Activated CD8-positive, alpha-beta memory T cell treated with anti-CD3 and anti-CD28 coated beads, Interleukin-2, amount 50 U/mL, for 24 hours (primary cell): ENCODE measurements around the gene PHOX2B.
"Not testable (repeated sequence)": the region's sequence is repeated elsewhere in the genome, so short reads cannot be mapped to it uniquely, and the experiment has no call there.

ENCODE experiments used
- DNase-seq: peaks from one replicate; pipeline ENCODE4 v3.0.0-alpha.2; 2020; ENCODE audit errors: extremely low read depth

Gene PHOX2B

DNA sequence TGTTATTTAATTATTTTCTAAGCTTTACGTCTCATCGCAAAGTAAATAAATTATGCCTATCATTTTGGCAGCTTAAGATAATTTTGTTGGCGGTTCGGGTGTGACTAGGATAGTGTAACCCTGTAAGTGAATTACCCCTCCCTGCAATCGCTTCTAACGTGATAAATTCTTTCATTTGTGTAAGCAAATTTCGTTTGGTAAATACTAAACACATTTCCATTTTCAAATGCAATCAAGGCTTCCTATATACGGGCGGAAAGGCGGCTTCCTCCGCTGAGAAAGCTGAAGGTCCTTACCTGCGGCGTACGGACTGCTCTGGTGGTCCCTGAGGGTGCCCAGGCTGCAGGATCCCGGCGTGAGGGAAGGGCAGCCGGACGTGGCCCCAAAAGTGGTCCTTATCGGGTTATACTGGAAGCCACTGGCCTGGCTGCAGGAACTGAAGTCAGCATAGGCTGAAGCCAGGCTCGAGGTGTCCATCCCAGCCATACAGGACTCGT lies 403 bp downstream of the PHOX2B start:
- no peak for DNase-seq

DNA sequence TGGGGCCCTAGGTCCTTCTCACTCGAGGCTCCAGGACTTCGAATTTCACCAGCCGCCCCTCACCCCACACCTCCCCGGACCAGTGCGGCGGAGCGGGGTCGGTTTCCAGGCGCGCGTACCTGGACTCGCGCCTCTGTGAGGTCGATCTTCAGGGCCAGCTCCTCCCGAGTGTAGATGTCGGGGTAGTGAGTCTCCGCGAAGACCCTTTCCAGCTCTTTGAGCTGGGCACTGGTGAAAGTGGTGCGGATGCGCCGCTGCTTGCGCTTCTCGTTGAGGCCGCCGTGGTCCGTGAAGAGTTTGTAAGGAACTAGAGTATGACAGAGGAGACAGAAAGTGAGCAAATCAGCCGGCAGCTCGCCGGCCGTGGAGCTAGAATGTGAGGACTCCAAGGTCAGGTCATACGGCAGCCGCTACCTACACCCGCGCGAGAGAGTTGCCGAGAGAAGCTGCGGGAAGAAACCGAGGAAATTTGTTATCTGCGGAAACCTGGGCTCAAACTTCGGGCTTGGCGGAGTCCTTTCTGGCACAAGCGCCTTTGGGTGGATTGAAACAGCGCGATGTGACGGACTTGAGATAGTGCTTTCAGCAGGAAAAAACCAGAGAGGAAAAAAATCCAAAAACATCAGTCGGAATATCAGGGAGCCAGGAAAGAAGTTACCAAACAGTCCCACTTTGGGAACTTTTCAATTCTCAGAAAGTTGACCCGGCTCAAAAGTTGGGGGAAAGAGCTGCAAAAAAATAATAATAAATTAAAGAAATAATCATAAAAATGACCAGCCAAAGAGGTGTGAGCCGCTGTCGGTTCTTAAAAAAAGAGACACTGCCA lies 1.1 kb downstream of the PHOX2B start:
- DNase-seq, result no peak

GRCh38 chr4:41746440-41747229 lies 1.9 kb downstream of the PHOX2B start:
- no peak for DNase-seq

DNA sequence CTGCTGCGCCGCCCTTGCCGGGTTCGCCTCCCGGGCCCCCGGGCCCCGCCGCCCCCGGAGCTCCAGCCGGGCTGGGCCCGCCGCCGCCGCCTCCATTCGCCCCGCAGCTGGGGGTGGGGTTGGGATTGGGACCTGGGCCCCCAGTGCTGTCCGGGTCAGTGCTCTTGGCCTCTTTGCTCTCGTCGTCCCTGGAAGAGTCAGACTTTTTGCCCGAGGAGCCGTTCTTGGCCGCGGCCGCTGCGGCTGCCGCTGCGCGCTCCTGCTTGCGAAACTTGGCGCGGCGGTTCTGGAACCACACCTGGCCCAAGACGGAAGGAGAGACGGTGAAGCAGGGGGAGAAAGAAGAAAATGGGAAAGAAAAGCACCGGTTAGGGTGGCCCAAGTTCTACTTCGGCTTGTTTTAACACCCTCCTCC lies 2.5 kb downstream of the PHOX2B start:
- no peak for DNase-seq

- no peak for DNase-seq
These were observed 3.1 kb downstream of the PHOX2B start for GRCh38 chr4:41745292-41746024.

DNA sequence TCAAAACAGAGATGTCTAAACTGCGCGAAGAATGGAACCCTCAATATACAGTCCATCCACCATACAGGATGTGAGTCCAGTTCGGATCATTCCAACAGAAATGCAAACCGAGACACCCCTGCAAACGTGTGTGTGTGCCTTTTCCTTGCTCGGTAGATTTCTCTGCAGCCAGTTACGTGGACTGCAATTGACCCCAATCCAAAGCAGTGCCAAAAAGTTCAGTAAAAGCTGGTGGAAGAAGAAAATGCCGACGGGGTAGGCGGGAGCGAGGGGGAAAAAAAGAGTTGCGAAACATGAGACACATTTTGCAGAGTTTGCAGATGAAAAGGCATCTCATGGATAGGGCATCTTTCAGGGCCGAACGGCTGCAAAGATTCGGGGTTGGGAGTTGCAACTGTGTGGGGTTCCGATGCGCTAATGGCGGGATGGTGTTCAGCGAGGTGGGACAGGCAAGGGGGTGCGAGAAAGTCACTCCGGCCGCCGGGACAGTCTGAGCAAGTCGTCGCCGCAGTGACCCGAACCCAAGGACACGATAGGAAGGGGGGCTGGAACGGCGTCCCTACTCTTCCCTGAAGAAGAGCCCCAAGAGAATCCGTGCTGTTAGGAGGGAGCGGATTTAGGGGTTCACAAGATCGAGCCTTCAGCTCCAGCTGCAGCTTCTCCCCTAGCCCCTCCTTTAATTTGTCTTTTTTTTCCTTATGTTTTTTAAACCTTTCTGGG lies 3.8 kb downstream of the PHOX2B start:
- no peak for DNase-seq

- no peak for DNase-seq
These were observed 7.2 kb downstream of the PHOX2B start for GRCh38 chr4:41741354-41741753.

DNA sequence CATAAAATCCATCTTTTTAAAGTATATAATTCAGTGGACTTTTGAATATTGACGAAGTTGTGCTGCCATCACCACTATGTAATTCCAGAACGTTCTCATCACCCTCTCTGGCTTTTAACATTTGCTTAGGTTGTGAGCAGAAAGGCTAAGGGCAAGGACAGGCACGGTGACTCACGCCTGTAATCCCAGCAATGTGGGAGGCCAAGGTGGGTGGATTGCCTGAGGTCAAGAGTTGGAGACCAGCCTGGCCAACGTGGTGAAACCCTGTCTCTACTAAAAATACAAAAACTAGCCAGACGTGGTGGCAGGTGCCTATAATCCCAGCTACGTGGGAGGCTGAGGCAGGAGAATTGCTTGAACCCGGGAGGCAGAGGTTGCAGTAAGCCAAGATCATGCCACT lies 11.0 kb downstream of the PHOX2B start:
- not testable (repeated sequence) for DNase-seq

DNA sequence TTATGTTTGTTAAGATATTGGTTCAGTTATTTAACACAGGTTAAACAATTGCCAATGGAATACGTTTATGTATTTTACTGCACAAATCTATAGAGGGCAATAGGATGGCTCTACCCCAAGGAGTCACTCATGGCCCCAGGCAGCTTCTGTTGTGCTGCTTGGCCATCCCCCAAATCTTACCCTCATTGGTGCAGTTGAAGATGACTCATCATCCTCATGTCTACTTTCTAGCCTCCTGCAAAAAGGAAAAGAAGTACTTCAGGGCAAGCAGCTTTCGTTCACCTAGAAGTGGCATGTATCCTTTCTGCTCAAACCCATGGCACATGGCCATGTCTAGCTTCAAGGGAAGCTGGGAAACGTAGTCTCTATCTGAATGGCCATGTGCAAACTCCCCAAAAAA lies 14.2 kb downstream of the PHOX2B start:
- DNase-seq, result no peak

GRCh38 chr4:41731569-41732126 lies 16.9 kb downstream of the PHOX2B start:
- no peak for DNase-seq

GRCh38 chr4:41728573-41728913 lies 20.0 kb downstream of the PHOX2B start:
- DNase-seq, result no peak

GRCh38 chr4:41727861-41728572 lies 20.5 kb downstream of the PHOX2B start:
- no peak for DNase-seq

DNA sequence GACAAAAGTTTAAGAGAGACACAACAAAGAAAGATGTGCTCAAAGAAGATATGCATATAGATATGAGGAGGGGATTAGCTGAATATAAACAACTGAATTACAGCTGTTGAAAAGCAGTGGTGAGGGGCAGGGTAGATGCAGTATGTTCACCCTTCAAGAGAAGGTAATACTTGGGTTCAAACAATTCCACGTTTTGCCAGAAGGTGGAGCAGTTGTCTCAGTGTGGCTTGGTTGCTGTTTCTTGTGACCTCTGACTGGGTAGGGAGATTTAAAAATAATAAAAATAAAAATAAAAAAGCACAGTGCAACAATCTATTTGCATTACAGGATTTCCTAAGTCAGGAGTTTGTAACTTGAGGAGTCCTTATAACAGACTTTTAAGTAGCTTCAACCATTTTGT lies 23.3 kb downstream of the PHOX2B start:
- DNase-seq, result no peak

- DNase-seq, result no peak
These were observed 25.2 kb downstream of the PHOX2B start for GRCh38 chr4:41723286-41723685.

DNA sequence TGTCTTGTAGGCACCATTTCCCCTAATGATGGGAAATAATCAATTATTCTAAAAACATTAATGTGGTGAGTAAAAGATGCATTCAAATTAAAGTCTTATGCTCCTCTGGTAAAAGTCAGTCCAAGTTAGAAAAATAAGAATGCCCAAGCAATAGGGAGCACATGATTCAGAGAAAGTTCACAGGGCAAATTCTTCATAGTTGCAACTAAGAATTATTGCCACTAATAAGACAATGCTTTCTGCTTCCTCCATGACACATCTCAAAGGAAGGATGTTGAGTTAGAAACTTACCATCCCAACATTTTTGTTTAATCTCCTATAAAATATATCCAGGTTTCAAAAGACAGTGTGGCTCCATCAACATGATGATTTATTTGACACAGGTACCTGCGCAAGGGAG lies 26.3 kb downstream of the PHOX2B start:
- no peak for DNase-seq

DNA sequence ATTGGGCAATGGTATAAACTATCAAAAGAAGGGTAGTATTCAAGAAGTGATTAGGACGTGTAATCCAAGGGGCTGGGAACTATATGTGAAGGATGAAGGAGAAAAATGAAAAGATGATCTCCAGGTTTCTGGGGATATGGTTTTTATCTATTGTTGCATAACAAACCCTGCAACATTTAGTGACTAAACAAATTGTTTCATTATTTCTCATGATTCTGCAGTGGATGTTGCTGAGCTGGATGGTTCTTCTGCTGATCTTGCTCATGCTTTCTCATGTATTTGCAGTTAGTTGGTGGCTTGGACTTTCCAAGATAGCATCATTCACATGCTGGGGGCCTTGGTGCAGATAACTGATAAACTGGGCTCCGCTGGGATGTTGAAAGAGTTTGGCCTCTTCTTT lies 29.1 kb downstream of the PHOX2B start:
- no peak for DNase-seq

- no peak for DNase-seq
These were observed 29.6 kb downstream of the PHOX2B start for GRCh38 chr4:41718907-41719306.

- no peak for DNase-seq
These were observed 33.4 kb downstream of the PHOX2B start for GRCh38 chr4:41715155-41715554.

DNA sequence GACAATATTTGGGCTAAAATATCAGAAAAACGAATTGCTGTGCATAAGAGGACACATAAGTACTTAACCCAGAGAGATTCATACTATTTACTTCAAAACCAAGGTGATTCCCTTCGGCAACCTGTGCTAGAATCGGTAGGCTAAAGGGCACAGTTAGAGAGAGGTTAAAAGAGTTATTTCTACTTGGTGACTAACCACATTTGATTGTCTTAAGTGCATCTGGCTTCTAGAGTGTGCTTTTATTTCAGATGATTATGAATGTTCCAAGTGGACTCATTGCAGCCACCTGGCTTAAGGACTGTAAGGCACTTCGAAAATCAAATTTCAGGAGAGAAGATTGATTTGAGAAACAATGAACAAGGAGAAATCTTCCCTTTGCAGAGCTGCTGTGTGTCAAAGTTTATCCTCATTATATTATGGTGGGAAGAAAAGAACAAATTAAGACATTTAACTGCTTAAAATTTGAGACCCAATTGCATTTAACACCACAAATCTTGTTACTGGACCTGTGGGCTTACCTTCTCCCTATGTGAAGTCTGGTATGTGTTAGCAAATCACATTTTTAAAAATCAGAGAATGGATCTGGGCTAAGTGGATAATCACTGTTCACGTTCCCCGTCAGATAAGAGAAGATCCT lies 34.0 kb downstream of the PHOX2B start:
- DNase-seq, result no peak

GRCh38 chr4:41713768-41714167 lies 34.8 kb downstream of the PHOX2B start:
- DNase-seq, result no peak
